Fibroblast of the aortic adventitia (primary cell): ENCODE measurements around the gene STXBP5. TPM values are rescaled to one million over a fixed set of nuclear protein-coding genes. Genes with fewer than 3 reads are reported as not detected.

Source experiments
- DNase-seq: peaks from one replicate; pipeline ENCODE4 v3.0.0-alpha.2; 2010; ENCODE audit warnings: low read depth
- H3K4me3 ChIP-seq: 2 replicates; pipeline ENCODE4 v1.5.1; 2011; ENCODE audit warnings: low read depth, mild to moderate bottlenecking, control low read depth, low read length, moderate library complexity
- total RNA-seq: library from RNA; depleted of rRNA; stranded (reverse); fragments of >200 nt; gene quantifications from 2 replicates; pipeline ENCODE4 v1.2.3, GENCODE V29; 2012; ENCODE audit warnings: low replicate concordance
- TF ChIP-seq, protein P1 (sequence below): IDR thresholded peaks from 2 replicates; pipeline ENCODE4 v1.5.1; 2011; ENCODE audit warnings: mild to moderate bottlenecking, low read length, control low read depth, inconsistent platforms; ENCODE audit not compliant: insufficient read depth

Gene STXBP5
- total RNA-seq, 1 donor = 65.2 TPM

DNA sequence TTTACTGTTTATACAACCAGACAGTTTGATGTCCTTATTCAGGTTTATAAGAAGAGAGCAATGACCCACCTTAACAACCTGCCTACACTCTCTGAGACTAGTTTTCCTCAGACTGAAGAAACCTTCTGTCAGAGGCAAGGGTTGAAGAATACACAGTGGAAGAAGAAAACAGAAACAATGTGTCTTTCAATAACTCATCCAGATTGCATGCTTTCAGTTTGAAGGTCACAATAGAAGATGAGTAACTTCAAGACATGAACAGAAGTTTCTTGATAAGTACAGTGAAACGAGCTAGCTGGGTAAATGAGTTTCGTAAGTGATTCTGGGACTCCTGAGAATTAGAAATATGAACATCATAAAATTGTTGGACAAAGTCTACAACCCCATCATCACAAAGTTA, 141.7 kb downstream of the STXBP5 start:
- no peak for DNase-seq
- TF ChIP-seq, protein P1, sequence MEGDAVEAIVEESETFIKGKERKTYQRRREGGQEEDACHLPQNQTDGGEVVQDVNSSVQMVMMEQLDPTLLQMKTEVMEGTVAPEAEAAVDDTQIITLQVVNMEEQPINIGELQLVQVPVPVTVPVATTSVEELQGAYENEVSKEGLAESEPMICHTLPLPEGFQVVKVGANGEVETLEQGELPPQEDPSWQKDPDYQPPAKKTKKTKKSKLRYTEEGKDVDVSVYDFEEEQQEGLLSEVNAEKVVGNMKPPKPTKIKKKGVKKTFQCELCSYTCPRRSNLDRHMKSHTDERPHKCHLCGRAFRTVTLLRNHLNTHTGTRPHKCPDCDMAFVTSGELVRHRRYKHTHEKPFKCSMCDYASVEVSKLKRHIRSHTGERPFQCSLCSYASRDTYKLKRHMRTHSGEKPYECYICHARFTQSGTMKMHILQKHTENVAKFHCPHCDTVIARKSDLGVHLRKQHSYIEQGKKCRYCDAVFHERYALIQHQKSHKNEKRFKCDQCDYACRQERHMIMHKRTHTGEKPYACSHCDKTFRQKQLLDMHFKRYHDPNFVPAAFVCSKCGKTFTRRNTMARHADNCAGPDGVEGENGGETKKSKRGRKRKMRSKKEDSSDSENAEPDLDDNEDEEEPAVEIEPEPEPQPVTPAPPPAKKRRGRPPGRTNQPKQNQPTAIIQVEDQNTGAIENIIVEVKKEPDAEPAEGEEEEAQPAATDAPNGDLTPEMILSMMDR = no peak
- H3K4me3 ChIP-seq = no peak overlapping the region

DNA sequence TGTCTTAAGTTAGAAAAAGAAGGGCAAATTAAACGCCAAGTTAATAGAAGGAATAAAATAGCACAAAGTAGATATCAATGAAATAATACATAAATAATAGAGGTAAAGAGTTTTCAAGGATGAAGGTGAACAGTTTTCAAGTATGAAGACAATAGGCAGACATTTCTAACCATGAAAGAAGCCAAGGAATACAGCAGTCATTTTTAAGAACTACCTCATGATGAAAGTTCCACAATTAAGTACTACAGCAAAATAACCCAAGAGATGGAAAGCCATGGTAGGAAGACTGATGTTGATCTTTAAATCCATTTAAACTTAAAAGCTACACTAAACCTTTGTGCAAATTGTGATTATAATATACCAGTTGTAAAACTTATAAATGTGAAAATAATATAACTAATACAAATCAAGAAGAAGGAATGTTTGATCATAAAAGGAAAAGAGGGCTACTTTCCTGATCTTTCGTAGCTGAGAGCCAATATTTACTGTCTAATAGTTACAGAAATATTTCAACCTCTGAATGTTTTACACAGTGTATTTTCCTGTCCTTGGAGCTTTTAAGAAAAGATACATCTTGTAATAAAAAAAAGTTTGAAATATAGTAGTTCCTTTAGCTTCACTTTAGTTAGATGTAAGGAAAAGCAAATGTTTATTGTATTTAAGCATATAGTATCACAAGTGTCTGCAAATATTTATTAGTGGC, 143.1 kb downstream of the STXBP5 start:
- no peak for DNase-seq
- H3K4me3 ChIP-seq = no peak overlapping the region
- TF ChIP-seq, protein P1 = no peak

DNA sequence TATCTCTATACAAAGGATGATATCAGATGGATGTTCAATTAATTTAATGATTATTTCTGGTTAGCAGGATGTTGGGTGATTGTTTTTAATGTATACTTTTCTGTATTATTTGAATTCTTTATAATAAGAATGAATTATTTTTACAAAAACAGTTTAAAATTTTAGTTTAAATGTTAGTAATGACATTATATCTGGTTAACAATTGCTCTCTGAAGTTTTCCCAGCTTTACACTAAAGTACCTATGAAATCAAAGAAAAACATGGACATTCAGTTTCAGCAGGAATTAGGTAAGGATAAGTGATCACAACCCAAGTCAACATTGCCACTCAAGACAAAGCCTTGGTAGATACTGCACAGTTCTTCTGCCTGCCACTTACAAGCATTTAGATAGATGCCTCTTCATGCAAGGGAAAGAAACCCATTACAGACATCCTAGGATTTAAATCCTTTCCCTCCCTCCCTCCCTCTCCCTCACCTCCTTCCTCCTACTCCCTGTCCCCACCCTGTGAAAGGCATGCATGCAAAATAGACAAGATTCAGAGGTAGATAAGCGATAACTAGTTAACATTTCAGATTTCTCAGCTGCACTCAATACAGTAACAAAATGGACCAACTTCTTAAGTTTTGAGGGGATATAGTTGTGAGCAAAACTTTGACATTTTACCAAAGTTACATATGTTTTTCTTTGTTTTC, 143.8 kb downstream of the STXBP5 start:
- H3K4me3 ChIP-seq = no peak overlapping the region
- no peak for DNase-seq
- TF ChIP-seq, protein P1 = no peak

DNA sequence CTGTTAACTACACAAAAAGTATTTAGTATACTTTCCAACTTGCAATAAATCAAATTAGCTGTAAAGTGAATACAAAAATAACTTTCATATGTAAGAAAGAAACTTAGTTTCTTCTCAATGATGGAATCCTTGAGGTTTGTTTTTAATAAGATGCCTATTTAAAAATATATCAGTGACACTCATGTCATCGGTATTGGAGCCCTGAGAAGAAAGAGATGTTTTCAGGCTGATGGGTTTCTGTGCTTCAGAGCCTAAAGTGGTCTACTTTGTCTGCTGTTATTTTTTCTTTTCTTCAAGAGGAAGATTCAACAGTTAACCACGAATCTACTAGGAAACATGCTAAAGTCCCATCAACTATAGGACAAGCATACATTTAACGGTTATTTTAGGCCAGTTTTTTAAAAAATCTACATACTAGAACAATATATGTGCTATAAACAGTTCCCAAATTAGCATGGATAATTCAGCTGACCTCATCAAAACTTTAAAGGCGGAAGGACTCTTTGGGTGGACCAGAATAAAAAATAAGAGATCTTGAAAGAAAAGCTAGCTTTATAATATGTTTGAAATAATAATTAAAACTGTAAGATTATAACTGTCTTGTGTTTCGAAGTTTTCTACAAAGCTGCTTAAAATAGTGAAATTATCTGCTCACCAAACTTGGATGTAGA, 157.2 kb downstream of the STXBP5 start:
- DNase-seq = no peak
- TF ChIP-seq, protein P1 = no peak

DNA sequence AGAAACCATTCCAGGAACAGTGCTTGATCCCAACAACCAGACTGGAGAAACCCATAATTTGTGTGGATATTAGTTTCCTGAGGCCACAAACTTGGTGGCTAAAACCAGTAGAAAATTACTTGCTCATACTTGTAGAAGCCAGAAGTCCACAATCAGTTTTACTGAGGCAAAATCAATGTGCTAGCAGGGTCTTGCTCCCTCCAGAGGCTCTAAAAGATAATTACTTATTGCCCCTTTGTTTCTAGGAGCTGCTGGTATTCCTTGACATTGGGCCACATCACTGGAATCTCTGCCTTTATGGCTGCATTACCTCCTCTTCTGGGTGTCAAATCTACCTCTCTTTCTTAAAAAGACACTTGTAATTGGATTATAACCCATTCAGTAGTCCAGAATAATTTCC, 162.1 kb downstream of the STXBP5 start:
- no peak for DNase-seq
- no peak overlapping the region for H3K4me3 ChIP-seq
- TF ChIP-seq, protein P1 = no peak

More for the DNA sequence above, 157.2 kb downstream of the STXBP5 start:
- no peak overlapping the region for H3K4me3 ChIP-seq

DNA sequence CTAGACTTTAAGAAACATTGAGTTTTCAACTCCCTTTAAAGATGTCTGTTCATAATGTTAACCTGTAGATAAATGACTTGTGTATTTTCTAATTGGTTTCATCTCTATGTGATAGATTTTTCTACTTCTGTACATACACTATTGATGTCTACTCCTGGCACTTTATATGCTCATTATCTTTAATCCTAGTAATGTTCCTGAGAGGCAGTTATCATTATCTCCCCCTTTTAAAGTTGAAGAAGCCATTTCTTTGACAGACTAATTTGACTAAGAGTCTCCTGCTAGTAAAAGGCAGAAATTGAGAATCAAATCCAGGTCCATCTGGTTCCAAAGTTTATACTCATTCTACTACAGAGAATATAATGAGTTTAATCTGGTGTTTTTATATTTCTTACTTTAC, 167.1 kb downstream of the STXBP5 start:
- no peak for DNase-seq
- TF ChIP-seq, protein P1 = no peak

More for the DNA sequence above, 167.1 kb downstream of the STXBP5 start:
- H3K4me3 ChIP-seq = no peak overlapping the region
